GM19193 (cell line): ENCODE results near the gene CPS1.

Experiments used
- POLR2A ChIP-seq: IDR thresholded peaks from 4 replicates; pipeline ENCODE4 v1.6.1; 2011; ENCODE audit not compliant: insufficient read depth, insufficient read length; ENCODE audit errors: extremely low read depth

The CPS1 gene

DNA sequence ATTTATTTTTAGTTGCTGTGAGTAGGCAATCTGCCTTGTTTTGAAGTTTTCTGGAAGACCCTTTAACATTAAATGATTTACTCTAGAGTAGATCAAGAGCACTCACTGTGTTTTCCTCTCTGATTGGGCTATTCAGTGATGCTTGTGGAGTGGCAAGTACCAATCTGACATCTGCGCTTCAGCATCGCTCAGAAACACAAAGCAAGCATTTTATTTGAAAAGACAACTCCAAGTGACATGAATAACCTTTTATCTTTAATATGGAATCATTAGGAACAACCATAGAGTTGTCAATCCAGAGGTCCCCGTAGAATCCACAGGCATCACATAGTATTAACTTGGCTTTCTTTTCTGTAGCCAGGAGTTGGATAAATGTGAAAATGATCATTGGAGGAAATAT, 114.7 kb downstream of the CPS1 start:
- no peak for TF ChIP-seq POLR2A

DNA sequence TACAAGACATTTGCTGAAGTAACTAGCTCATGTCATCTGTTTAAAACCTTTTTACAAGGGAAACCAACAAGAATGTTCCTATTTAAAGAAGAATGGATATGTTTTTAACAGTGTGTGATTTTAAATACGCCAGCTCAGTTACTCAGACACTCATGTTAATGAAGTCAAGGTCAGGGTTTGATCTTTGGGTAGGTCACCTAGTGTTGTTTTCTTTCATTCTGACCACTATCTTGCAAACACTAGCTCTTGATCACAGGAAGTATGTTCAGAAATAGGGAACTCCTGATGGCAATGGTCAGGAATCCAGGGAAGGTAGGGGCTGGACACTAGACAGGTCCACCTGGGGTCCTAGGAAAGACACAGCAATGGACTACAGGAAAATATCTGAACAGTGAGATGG, 116.7 kb downstream of the CPS1 start:
- no peak for TF ChIP-seq POLR2A

DNA sequence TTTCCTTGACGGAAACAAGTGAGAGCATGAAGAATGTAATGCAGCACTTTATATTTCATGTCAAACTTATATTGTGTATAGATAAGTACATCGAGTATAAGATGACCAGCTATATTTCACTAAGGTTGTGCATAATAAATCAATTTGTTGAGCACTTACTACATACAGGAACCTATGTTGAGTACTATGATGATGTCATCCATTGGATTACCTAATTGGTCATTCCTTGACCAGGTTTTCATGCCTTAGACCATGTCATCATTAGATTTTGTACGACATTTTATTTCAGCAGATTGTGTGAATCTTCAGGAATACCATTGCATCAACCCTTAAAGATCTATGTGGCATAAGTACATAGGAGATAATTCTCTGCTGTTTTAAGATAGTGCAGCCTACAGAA, 119.7 kb downstream of the CPS1 start:
- no peak for TF ChIP-seq POLR2A

DNA sequence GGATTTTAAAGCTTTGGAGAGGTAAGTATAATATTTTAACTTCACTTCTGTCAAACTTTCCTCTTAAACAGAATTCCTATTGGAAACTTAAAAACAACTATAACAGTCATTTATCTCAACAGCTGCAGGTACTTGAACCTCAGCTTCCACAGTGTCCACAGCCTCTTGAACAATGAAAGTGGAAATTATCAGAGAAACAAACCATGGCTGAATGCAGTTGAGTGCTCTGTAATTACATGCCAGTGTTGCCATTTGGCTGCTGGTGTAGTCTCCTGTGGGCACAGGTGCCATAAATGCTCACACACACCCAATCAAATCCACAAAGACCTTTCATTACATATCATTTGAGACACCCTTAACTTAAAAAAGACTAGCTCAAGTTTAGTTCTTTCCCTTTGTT, 125.1 kb downstream of the CPS1 start:
- TF ChIP-seq POLR2A: no peak

DNA sequence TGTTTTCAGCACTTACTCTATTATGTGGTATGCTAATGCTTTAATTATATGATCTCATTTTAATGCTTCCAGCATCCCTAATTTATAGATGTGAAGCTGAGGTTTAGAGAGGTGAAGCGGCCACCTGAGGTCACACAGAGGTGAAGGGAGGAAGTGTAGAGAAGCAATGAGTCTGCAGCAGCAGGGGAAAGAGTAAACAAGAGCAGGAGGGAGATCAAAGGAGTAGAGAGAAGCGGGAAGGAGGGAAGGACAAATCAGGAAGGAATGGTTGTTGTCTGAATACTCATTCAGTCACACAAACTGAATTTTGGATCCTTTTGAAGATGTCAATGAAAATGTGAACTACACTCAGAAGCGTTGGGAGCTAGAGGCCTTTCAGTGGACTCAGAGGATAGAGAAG, 130.0 kb downstream of the CPS1 start:
- TF ChIP-seq POLR2A: no peak

DNA sequence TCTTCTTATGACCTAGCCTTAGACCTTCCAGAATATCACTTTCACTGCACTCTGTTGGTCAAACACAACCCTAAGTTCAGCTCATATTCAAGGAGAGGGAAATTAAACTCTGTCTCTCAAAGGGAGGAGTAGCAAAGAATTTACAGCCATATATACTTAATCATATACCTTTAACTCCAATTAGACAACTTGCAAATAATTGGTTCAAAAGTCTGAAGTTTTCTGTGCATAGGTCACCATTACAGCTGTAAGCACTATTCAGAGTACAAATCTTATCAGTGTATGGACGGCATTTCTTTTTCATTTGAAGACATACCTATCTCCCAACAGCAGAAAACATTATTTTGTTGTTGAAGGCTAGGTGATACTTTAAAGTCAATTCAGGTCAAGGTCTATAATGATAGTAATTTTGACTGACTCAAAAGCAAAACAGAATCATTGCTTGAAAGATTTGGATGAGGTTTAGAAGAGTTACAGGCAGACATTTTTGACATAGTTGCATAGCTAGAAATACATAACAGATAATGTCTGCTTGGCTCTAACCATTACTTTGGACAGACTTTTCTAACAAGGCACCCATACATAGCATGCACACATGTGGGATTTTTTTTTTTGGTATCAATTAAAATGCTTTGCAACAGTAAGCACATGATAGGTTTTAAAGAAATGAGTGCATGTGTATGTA, 131.5 kb downstream of the CPS1 start:
- TF ChIP-seq POLR2A: no peak

DNA sequence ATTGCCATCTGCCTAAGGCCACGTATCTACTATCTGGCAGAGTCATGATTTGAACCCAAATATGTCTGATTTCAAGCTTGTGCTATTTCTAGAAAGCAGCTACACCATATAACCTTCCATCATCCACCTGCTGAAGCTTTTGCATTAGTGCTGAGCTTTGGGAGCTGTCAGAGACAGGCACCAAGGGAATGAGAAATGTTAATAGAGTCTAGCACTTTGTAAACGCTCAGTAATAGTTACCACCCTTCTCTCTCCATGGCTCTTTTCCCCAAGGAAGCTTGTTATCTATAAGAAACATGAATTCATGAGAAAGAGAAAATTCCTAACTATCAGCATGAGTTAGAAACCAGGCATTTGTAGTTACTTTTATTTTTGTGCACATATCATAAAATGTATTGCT, 151.5 kb downstream of the CPS1 start:
- no peak for TF ChIP-seq POLR2A

DNA sequence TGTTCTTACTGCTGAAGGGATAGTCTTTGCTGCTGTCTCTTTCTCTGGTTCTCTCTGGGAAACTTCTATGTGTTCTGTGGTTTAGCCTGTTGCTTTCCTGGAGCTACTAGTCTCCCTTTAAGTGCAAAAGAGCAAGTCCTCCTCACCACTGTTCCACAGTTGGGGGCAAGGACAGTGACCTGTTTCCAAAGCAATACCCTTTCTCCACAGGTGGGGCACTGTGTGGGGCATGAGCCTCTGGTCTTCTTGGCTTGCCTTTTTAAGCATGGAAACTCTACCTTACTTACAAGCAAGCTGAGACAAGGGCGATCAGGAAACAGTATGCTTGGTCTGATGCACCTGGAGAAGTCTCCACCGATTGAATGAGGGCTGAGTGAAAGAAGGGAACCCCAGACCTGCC, 156.7 kb downstream of the CPS1 start:
- no peak for TF ChIP-seq POLR2A

DNA sequence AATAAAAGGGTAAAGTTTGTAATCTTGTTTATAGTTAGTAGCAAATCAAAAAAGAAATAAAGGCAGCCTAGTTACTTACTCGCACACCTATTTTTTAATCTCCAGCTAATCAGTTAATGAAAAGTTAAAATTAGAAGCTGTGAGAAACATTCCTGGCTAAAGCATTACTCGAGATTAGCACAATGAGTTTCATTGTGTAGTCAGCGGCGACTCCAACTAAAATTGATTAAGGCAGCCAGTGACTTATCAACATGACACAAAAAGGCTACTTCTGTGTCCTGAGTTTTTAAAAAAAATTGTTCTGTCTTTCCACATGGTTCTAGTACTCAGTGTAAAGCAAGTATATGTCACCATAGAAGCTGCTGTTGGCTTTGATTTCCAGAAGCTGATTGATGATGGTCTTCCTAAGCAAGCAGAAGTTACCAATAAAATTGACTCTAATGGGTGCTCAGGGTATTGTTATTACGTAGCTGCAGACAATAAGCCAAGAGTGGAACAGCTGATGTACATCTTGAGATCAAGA, 159.2 kb downstream of the CPS1 start:
- TF ChIP-seq POLR2A: no peak

DNA sequence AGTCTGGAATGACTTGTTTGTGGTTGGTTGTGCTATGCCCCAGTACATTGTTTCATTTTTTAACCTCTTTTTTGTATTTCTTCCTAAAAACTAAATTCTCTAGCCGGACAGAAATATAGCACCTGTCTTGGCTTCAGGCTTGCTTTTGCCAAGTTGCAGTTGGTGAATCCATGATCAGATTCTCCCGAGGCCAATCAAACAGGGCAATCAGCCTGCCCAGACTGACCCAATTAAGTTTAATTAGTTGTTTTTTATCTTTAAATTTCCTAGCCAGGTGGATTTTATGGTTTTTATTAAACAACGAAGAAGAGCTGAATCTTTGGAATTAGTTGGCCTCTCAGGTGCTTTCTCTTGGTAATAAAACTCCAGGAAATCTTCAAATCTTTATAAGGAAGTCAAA, 162.1 kb downstream of the CPS1 start:
- TF ChIP-seq POLR2A: no peak

DNA sequence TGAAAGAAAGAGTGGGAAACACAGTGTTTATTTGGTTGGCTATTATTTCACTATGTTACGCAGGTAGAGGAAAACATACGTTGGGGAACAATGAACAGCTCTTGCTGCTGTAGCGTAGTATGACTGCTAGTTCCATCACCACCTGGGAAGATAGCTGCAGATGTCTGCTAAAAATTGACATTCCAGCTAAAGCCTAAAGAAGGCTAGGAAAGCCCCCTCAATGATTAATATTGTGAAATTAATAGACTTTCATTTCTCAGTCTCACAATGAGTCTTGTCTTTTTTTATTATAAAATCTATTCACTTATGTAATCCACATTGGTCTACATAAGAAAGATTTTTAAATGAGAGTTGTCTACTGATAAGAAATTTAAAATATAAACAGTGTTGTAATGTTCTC, 165.7 kb downstream of the CPS1 start:
- TF ChIP-seq POLR2A: no peak

DNA sequence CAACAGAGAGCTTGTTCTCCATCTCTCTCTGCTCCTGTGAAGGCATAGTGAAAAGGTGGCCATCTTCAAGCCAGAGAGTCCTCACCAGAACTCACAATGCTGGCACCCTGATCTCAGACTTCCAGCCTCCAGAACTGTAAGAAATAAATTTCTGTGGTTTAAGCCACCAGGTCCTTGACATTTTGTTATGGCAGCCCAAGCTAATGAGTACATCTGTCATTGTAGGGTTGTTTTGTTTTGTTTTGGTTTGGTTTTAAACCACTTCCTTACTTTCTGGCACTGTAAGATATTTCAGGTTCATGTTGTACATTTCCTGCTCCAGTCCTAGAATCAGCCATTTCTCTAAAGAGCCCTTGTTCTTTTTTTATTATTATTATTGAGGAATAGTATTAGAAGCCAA, 171.2 kb downstream of the CPS1 start:
- no peak for TF ChIP-seq POLR2A
